ENCODE results near the gene TRUB1. TPM values are rescaled to one million over a fixed set of nuclear protein-coding genes. Genes with fewer than 3 reads are reported as not detected.
"Not testable (repeated sequence)": the region's sequence is repeated elsewhere in the genome, so short reads cannot be mapped to it uniquely, and the experiment has no call there.

TRUB1 gene
- total RNA-seq: 10 to 100 TPM; 11.2 to 11.6 TPM
- long read RNA-seq, transcript TRUB1-201 (8 exons, 3,408 nt): major isoform, 9 of 14 reads
- long read RNA-seq, partial matches to known transcripts: 1 of 14 reads
- long read RNA-seq, other reads (novel, unspliced or antisense): 4 of 14 reads

- ATAC-seq (peak; percentile 100), DNase-seq (peak; percentile 96)
- intact Hi-C loops (cut with DNase I): no loop called here
Measured at GRCh38 chr10:114937962-114938855, at the start of gene TRUB1. TRUB1 (plus strand) TSS chr10:114938195; CDS start chr10:114938254, 59 bp downstream.

- ATAC-seq (no peak), DNase-seq (no peak)
- intact Hi-C loops (cut with DNase I): no loop called here
Measured at GRCh38 chr10:114893251-114893650, 44.7 kb upstream of the TRUB1 start.

- no peak for DNase-seq
- intact Hi-C loops (cut with DNase I): no loop called here
- ATAC-seq: no peak
Measured at GRCh38 chr10:114894911-114895310, 43.1 kb upstream of the TRUB1 start.

DNA sequence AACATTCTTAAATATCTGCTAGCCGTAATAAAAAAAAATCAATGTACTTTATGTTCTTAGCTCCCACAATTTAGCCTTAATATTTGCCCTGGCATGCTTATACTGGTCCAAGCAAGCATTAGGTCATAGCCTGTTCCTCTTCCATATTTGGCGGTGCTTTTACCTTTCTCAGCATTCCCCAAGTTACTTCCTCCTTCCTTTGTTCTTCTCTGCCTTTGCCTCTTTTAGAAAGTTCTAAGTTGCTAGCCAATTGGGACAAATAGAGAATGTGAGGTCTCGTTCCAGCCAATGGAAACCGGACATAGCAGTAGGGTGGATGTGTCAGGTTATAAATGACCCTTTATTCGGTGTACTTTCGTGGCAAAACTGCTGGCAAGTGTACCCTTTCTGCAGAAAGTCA is 41.0 kb upstream of the TRUB1 start:
- intact Hi-C loops (cut with DNase I); ATAC-seq; DNase-seq: not testable (repeated sequence)

- ATAC-seq: no peak
- intact Hi-C loops (cut with DNase I): no loop called here
Measured at GRCh38 chr10:114897593-114897992, 40.4 kb upstream of the TRUB1 start.

DNA sequence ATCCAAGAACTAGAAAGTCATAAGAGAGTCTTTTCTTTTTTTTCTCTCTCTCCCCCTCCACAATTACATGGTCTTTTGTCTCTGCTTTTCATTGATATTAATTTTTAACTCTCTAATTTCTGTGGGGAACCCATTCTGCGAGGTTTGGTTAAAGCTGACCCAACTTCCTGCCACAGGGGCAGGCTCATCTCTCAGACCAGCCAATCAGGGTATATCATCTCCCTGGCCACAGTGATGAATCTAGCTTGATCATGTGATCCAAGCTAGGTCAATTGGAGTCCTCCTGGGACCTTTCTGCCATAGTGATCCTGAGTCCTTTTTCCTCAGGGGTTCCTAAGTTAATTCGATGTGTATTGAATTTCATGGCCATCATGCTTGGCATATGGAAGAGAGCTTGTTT is 38.0 kb upstream of the TRUB1 start:
- DNase-seq (no peak), ATAC-seq (no peak)
- intact Hi-C loops (cut with DNase I): no loop called here

More at GRCh38 chr10:114897593-114897992, 40.4 kb upstream of the TRUB1 start:
- DNase-seq: no peak

- ATAC-seq (no peak), DNase-seq (no peak)
- intact Hi-C loops (cut with DNase I): no loop called here
Measured at GRCh38 chr10:114900658-114901057, 37.3 kb upstream of the TRUB1 start.

GRCh38 chr10:114902151-114902550 is 35.8 kb upstream of the TRUB1 start:
- ATAC-seq: no peak
- intact Hi-C loops (cut with DNase I): no loop called here
- DNase-seq: no peak

GRCh38 chr10:114905450-114905849 is 32.5 kb upstream of the TRUB1 start:
- ATAC-seq (peak in 1 of 2 donors; percentile 78), DNase-seq (no peak)
- intact Hi-C loops (cut with DNase I): no loop called here

GRCh38 chr10:114906981-114907380 is 31.0 kb upstream of the TRUB1 start:
- ATAC-seq (peak in 1 of 2 donors; percentile 38), DNase-seq (no peak)
- intact Hi-C loops (cut with DNase I): no loop called here

DNA sequence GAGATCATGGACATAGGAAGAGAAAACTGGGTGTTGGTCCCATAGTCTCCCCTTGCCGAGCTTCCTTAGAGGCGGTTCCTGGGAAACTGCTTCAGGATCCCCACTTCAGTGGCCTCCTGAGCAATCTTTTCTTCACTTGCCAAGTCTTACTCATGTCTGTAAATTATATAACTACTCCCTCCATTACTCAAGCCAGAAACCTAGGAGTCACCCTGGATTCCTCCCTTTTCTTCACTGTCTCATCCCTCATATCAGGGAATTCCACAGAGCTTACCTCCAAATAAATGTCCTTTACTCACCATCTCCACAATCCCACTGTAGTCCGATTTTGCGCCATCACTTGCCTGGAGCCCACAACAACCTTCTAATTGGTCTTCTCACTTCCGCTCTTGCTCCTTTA is 29.1 kb upstream of the TRUB1 start:
- ATAC-seq: peak in 1 of 2 donors; percentile 87
- DNase-seq: no peak
- intact Hi-C loops (cut with DNase I): no loop called here

DNA sequence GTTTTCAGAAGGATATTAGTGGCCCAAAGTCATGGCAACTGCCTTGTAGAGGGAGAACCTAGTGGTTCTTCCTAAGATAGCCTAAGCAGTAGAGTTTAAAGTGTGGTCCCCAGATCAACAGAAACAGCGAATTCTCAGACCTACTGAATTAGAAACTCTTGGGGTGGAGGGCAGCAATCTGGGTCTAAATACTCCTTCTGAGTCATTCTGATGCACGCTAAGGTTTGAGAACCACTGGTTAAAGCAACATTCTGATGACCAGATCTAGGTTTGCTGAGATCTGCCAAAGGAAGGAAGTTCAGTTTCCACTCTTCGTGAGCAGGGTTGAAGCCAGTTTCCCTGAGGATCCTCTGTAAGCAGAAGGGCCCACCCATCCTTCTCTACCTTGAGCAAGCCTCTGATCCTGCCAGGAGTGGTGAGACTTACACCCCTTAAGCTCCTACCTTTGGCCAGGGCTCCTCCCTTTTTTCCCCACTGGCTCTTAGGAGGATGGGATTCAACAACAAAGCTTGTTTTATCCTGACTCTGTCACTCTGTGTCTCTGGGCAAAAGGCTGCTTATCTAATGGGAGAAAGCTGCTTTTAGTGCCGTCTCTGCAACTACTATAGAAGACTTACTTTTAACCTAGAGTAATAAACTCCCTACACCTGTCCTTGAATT is 26.8 kb upstream of the TRUB1 start:
- no peak for DNase-seq
- intact Hi-C loops (cut with DNase I): no loop called here
- ATAC-seq: no peak

DNA sequence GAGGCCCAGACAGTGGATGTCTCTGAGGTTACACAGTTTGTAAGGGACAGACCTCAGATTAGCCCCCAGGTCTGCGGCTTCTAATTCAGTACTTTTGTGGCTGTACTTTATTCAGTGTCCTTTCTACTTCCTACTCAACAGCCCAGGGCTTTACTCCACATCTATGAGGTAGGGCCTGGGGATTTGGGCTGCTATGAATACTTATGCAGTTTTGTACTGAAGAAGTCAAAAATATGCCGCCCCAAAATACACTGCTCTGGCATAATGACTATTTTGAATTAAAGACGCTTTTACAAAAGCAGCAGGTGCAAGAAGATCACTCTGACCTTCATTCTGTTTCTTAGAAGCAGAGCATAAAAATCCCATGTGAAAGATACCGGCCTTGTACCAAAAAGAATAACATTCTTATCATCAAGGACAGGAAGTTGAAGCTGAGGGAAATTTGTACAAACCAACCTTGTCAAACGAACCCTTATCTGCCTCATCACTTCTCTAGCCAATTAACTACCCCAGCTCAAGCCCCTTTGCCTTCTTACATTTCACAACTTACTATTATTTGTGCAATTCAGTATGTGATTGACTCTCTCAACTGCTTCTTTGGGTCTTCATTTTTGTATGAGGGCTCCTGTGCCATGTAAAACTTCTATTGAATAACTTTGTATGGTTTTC is 26.1 kb upstream of the TRUB1 start:
- intact Hi-C loops (cut with DNase I): no loop called here
- DNase-seq (no peak), ATAC-seq (no peak)

DNA sequence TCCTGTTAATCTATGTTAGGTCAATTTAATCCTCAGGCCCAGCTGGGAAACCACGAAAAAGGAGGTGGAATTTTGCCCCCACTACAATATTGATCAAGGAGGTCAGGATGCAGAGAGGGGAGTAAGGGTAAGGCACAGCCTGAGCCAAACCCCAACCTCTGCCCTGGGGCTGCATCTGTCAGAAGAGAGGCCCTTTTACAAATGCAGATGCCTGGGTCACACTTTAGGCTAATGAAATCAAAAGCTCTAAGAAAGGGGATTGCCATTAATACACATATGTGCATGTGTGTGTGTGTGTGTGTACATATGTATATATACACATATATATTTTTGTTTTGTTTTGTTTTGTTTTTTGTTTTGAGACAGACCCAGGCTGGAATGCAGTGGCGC is 25.5 kb upstream of the TRUB1 start:
- intact Hi-C loops (cut with DNase I): no loop called here
- ATAC-seq (no peak), DNase-seq (no peak)

- intact Hi-C loops (cut with DNase I): no loop called here
- no peak for ATAC-seq
- DNase-seq: no peak
Measured at GRCh38 chr10:114914560-114914959, 23.4 kb upstream of the TRUB1 start.

- ATAC-seq (no peak), DNase-seq (no peak)
- intact Hi-C loops (cut with DNase I): no loop called here
Measured at GRCh38 chr10:114915294-114915693, 22.7 kb upstream of the TRUB1 start.

- intact Hi-C loops (cut with DNase I): no loop called here
Measured at GRCh38 chr10:114916653-114917052, 21.3 kb upstream of the TRUB1 start.

DNA sequence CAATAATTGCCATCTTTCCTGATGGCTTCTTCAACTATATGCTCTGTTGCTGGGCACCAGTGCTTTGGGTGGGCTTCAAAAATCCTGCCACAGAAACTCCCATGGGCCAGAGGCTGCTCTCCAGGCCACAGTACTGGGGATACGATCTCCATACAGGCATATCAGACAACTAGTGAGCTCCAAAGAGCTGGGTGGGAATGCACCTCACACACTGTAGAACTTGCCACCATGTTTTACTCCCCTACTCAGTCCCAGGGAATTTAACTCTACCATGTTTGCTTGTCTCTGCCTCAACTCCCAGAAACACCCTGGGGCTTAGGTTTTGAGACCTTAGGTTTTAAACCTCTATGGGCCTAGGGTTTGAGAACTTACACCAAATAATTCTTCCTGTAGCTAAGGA is 20.5 kb upstream of the TRUB1 start:
- ATAC-seq: no peak
- no peak for DNase-seq
- intact Hi-C loops (cut with DNase I): no loop called here

More at GRCh38 chr10:114916653-114917052, 21.3 kb upstream of the TRUB1 start:
- DNase-seq (no peak), ATAC-seq (no peak)

- DNase-seq: no peak
- intact Hi-C loops (cut with DNase I): no loop called here
- no peak for ATAC-seq
Measured at GRCh38 chr10:114917927-114918672, 19.9 kb upstream of the TRUB1 start.

All from left cardiac atrium (tissue), 4 donors.